Breast epithelium (tissue), 4 donors: ENCODE data around the gene CDH3. TPM values are rescaled to one million over a fixed set of nuclear protein-coding genes. Genes with fewer than 3 reads are reported as not detected.

Source experiments
- DNase-seq, 2 donors: peaks; one replicate each; pipeline ENCODE4 v3.0.0-alpha.2; 2019; ENCODE audit warnings: low spot score in 2 of 2
- H3K27ac ChIP-seq, 2 donors: fragments of 200-600 bp; sonication (generic) in 1 of 2; one replicate each; pipeline ENCODE4 v1.5.1; 2016 to 2019; ENCODE audit warnings: mild to moderate bottlenecking in 1 of 2
- H3K27me3 ChIP-seq, 2 donors: fragments of 200-600 bp; sonication (generic) in 1 of 2; one replicate each; pipeline versions ENCODE4 v1.5.1 to v1.6.0; 2017 to 2019; ENCODE audit warnings: control low read depth in 1 of 2, mild to moderate bottlenecking in 1 of 2
- H3K36me3 ChIP-seq: fragments of 200-600 bp; one replicate; pipeline ENCODE4 v1.5.1; 2019
- H3K4me1 ChIP-seq, 2 donors: fragments of 200-600 bp; sonication (generic); one replicate each; pipeline ENCODE4 v1.5.1; 2016 to 2019; ENCODE audit warnings: control low read depth in 1 of 2
- H3K4me3 ChIP-seq, 3 donors: fragments of 200-600 bp; sonication (generic); 1 replicate in 2 of 3; 2 replicates in 1 of 3; pipeline ENCODE4 v1.5.1; 2016 to 2019; ENCODE audit warnings: mild to moderate bottlenecking in 3 of 3, moderate library complexity in 2 of 3
- H3K9me3 ChIP-seq, 2 donors: fragments of 200-600 bp; sonication (generic) in 1 of 2; one replicate each; pipeline ENCODE4 v1.5.1; 2016 to 2019; ENCODE audit warnings: control low read depth in 1 of 2
- POLR2A ChIP-seq: fragments of 450-650 bp; IDR thresholded peaks from one replicate; pipeline ENCODE4 v1.6.1; 2016; ENCODE audit warnings: antibody characterized with exemption, mild to moderate bottlenecking, moderate library complexity
- POLR2AphosphoS5 ChIP-seq, 3 donors: sonication (generic); formaldehyde crosslinking; IDR thresholded peaks; one replicate each; pipeline ENCODE4 v1.6.1; 2017; ENCODE audit warnings: antibody characterized with exemption in 3 of 3
- intact Hi-C: fragments of 100-400 bp; cut with DNase I; formaldehyde crosslinking; loops from one replicate; pipeline ENCODE4 v1.15.1; 2023; ENCODE audit warnings: low total_unique reads
- total RNA-seq, 3 donors: library from RNA; depleted of rRNA; stranded (reverse); fragments of >200 nt; gene quantifications; one replicate each; pipeline ENCODE4 v1.1.0, GENCODE V29; 2016
- TF ChIP-seq, protein P1 (sequence below), 3 donors: fragments of 450-650 bp; IDR thresholded peaks; one replicate each; pipeline ENCODE4 v1.5.1; 2016 to 2017; ENCODE audit warnings: antibody characterized with exemption in 3 of 3, mild to moderate bottlenecking in 3 of 3, moderate library complexity in 3 of 3

Gene CDH3
- total RNA-seq, 3 donors from 2014 or later: 0.32 to 62.6 (median 39.0) TPM

DNA sequence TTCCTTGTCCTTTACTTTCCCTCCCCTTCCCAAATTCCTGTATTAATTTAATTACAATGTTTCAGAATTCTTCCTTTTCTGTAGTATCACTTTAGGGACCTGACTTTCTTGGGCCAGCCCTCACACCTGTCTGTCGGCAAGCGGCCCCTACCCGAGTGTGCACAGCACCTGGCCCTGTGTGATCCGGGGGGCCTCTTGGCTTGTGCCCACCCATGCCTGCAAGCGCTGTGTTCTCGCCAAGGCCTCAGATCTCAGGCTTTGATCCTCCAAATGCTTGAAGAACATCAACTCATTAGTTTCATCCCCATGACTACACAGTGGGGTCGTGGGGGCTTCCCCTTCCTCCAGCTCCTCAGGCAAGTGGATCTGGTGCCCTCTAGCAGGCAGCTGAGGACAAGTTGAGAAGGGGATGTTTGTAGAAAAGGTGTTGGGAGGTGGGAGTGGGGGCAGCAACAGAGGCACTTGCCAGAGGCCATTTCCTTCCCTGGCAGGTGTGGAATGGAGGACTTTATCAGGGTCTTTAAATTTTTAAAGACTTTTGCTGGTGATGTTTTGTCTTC, 15.7 kb upstream of the CDH3 start:
- DNase-seq: no peak
- Histone ChIP-seq H3K9me3 (no peaks in the 10 kb centered on the region), H3K27me3 (no peaks in the 10 kb centered on the region), H3K4me1 (no peaks in the 10 kb centered on the region), H3K27ac (no peak overlapping the region), H3K36me3 (no peaks in the 10 kb centered on the region), H3K4me3 (no peak overlapping the region)
- intact Hi-C loops: no loop called here
- TF ChIP-seq POLR2AphosphoS5 (IDR thresholded peaks at IDR 0.05): no peak
- TF ChIP-seq, protein P1, sequence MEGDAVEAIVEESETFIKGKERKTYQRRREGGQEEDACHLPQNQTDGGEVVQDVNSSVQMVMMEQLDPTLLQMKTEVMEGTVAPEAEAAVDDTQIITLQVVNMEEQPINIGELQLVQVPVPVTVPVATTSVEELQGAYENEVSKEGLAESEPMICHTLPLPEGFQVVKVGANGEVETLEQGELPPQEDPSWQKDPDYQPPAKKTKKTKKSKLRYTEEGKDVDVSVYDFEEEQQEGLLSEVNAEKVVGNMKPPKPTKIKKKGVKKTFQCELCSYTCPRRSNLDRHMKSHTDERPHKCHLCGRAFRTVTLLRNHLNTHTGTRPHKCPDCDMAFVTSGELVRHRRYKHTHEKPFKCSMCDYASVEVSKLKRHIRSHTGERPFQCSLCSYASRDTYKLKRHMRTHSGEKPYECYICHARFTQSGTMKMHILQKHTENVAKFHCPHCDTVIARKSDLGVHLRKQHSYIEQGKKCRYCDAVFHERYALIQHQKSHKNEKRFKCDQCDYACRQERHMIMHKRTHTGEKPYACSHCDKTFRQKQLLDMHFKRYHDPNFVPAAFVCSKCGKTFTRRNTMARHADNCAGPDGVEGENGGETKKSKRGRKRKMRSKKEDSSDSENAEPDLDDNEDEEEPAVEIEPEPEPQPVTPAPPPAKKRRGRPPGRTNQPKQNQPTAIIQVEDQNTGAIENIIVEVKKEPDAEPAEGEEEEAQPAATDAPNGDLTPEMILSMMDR (IDR thresholded peaks at IDR 0.05): no peak
- no peak for TF ChIP-seq POLR2A

DNA sequence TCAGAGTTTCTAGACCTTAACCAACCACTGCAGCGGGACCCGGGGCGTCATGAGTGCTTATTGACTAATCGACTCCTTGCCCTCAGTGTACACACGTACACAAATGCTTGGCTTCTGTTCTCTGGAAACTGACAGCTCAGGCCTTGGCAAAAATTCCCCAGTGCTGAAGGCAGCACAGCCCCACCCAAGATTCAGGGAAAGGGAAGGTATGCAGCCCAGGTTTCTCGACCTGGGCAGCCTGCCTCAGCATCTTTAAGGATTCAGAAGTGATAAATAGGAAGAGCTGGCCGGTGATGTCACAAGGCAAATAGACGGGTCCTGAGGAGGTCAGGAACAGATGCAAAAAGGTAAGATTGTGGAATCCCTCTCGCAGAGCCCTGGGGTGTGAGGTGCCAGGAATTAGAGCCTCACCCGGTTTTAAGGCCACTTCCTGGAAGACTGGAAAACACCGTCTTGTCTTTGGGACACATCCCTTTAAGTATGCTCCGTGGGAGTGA, 9.0 kb upstream of the CDH3 start:
- Histone ChIP-seq H3K9me3 (no peaks in the 10 kb centered on the region), H3K4me1 (no peaks in the 10 kb centered on the region), H3K27me3 (no peaks in the 10 kb centered on the region), H3K36me3 (no peaks in the 10 kb centered on the region), H3K4me3 (no peak overlapping the region), H3K27ac (peak overlapping the region; percentile 68 to 77)
- TF ChIP-seq POLR2AphosphoS5 (IDR thresholded peaks at IDR 0.05) (no peak), POLR2A (no peak)
- TF ChIP-seq, protein P1 (IDR thresholded peaks at IDR 0.05): no peak
- DNase-seq: peak in 1 of 2 donors; percentile 78
- intact Hi-C loops: no loop called here

GRCh38 chr16:68636818-68637217, 8.3 kb upstream of the CDH3 start:
- peak overlapping the region; percentile 68 to 77 for H3K27ac ChIP-seq
- no peaks in the 10 kb centered on the region for H3K27me3 ChIP-seq
- intact Hi-C loops: no loop called here
- H3K4me3 ChIP-seq: no peak overlapping the region
- H3K36me3 ChIP-seq: no peaks in the 10 kb centered on the region
- DNase-seq: no peak
- no peak for TF ChIP-seq POLR2A
- TF ChIP-seq, protein P1 (IDR thresholded peaks at IDR 0.05): no peak
- no peaks in the 10 kb centered on the region for H3K9me3 ChIP-seq
- H3K4me1 ChIP-seq: no peaks in the 10 kb centered on the region

DNA sequence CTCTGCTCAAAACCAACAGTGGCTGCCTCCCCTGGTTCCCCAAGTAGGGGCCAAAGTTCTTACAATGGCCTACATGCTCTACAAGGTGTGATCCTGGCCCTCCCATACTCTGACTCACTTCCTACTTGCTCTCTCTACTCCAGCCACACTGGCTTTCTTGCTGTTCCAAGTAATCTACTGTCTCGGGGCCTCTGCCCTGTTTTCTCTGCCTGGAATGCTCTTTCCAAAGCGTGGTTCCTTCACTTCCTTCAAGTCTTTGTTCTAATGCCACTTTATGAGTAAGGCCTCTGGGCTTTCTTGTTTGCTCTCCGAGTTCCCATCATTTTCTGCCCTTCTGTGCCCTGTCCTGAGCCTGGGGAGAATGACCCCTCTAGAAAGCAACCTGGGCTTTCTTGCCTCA, 4.1 kb upstream of the CDH3 start:
- Histone ChIP-seq H3K27me3 (peaks cover 0 to 6% of the 10 kb centered on the region in 2 donors), H3K4me1 (peaks cover 0 to 12% of the 10 kb centered on the region in 2 donors)
- TF ChIP-seq, protein P1 (IDR thresholded peaks at IDR 0.05): no peak
- TF ChIP-seq POLR2A: no peak
- TF ChIP-seq POLR2AphosphoS5 (IDR thresholded peaks at IDR 0.05): no peak

DNA sequence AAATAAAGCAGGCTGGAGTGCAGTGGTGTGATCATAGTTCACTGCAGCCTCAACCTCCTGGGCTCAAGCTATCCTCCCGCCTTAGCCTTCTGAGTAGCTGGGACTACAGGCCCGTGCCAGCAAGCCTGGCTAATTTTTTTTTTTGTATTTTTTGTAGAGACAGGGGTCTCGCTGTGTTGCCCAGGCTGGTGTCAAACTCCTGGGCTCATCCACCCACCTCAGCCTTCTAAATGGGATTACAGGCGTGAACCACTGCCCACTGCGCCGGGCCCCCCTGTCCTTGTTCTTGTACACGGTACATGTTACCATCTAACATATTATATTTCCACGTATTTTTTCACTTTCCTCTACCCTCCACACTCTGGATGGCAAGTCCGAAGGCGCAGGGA, 3.1 kb upstream of the CDH3 start:
- H3K4me1 ChIP-seq: peaks cover 0 to 12% of the 10 kb centered on the region in 2 donors
- H3K9me3 ChIP-seq: no peaks in the 10 kb centered on the region
- peak overlapping the region in 1 of 2 donors; percentile 63 for H3K27ac ChIP-seq
- intact Hi-C loops: no loop called here
- TF ChIP-seq, protein P1 (IDR thresholded peaks at IDR 0.05): no peak
- TF ChIP-seq POLR2A (no peak), POLR2AphosphoS5 (IDR thresholded peaks at IDR 0.05) (no peak)
- DNase-seq: no peak
- H3K36me3 ChIP-seq: no peaks in the 10 kb centered on the region
- H3K27me3 ChIP-seq: peaks cover 0 to 11% of the 10 kb centered on the region in 2 donors
- H3K4me3 ChIP-seq: peak overlapping the region in 2 of 3 donors; percentile 43 to 62

More for the DNA sequence above, 4.1 kb upstream of the CDH3 start:
- intact Hi-C loops: no loop called here
- no peak overlapping the region for H3K4me3 ChIP-seq
- no peak for DNase-seq
- H3K27ac ChIP-seq: peak overlapping the region; percentile 32 to 68
- H3K9me3 ChIP-seq: no peaks in the 10 kb centered on the region
- H3K36me3 ChIP-seq: no peaks in the 10 kb centered on the region
